ENCODE results near the gene URB2.

GRCh38 chr1:229651546-229651945, 25.5 kb downstream of the URB2 start:
- TF ChIP-seq FOXK2 (IDR thresholded peaks at IDR 0.05) (no peak), L3MBTL2 (conservative IDR thresholded peaks at IDR 0.05) (no peak), BHLHE40 (IDR thresholded peaks at IDR 0.05; ENCODE audit: borderline replicate concordance) (no peak), SUZ12 (IDR thresholded peaks at IDR 0.05) (no peak), TARDBP (IDR thresholded peaks at IDR 0.05) (no peak), ELF4 (IDR thresholded peaks at IDR 0.05) (no peak), FOXA1 (IDR thresholded peaks at IDR 0.05) (no peak)

Measured in HEK293T (cell line).